ENCODE measurements around the gene PDK2.

Gene PDK2

DNA sequence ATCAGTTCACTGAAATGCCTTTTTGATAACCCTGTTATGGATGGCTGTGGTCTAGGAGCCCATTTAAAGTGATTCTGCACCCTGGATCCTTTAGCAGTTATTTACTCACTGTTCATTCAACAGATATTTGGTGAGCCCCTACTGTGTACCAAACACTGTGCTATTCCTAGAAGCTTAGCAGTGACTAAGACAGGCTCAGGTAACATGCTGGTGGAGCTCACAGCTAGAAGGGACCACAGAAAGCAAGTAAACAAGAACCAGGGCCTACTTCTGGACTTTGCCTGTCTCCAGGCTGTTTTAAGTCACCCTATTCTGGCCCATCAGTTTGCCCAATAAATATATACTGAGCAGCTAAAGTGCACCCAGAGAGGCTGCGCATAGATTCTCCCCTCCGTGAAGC is 28.2 kb upstream of the PDK2 start:
- Histone ChIP-seq H3K4me3 (ENCODE audit: low read depth in 1 of 2, low read length in 2 of 2) (no peak overlapping the region), H2AFZ (ENCODE audit: low read depth, low read length) (no peak overlapping the region), H3K79me2 (ENCODE audit: insufficient read depth, low read length) (no peaks in the 10 kb centered on the region), H3K9ac (ENCODE audit: low read depth, low read length) (no peak overlapping the region), H3K36me3 (ENCODE audit: insufficient read depth, low read length) (no peaks in the 10 kb centered on the region), H3K27ac (ENCODE audit: low read length) (no peak overlapping the region), H3K27me3 (ENCODE audit: insufficient read depth, low read length, poor library complexity) (peaks cover 15% of the 10 kb centered on the region), H4K20me1 (ENCODE audit: insufficient read depth, low read length) (peaks cover 4% of the 10 kb centered on the region), H3K4me1 (ENCODE audit: insufficient read depth, low read length) (no peaks in the 10 kb centered on the region), H3K4me2 (ENCODE audit: insufficient read depth, low read length) (no peak overlapping the region), H3K9me3 (ENCODE audit: insufficient read depth, low read length, severe bottlenecking) (no peaks in the 10 kb centered on the region)
- ATAC-seq (ENCODE audit: insufficient read depth, low read depth) (no peak), DNase-seq (no peak)
- TF ChIP-seq, protein P1, sequence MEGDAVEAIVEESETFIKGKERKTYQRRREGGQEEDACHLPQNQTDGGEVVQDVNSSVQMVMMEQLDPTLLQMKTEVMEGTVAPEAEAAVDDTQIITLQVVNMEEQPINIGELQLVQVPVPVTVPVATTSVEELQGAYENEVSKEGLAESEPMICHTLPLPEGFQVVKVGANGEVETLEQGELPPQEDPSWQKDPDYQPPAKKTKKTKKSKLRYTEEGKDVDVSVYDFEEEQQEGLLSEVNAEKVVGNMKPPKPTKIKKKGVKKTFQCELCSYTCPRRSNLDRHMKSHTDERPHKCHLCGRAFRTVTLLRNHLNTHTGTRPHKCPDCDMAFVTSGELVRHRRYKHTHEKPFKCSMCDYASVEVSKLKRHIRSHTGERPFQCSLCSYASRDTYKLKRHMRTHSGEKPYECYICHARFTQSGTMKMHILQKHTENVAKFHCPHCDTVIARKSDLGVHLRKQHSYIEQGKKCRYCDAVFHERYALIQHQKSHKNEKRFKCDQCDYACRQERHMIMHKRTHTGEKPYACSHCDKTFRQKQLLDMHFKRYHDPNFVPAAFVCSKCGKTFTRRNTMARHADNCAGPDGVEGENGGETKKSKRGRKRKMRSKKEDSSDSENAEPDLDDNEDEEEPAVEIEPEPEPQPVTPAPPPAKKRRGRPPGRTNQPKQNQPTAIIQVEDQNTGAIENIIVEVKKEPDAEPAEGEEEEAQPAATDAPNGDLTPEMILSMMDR (IDR thresholded peaks at IDR 0.05; ENCODE audit: borderline replicate concordance, extremely low read depth, low read length, poor library complexity, severe bottlenecking): no peak
- TF ChIP-seq EZH2 (IDR thresholded peaks at IDR 0.05; ENCODE audit: borderline replicate concordance, low read depth, low read length, severe bottlenecking): no peak

DNA sequence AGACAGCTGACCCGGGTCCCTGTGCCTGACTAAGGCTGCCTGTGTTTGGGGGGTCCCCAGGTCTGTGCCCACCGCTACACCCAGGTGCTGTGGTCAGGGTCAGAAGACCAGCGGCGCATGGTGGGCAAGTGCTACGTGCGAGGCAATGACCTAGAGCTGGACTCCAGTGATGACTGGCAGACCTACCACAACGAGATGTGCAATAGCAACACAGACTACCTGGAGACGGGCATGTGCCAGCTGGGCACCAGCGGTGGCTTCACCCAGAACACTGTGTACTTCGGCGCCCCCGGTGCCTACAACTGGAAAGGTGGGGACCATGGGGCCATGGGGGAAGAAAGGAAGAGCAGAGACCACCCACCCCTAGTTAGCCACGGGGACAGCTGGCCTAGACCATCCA is 27.2 kb upstream of the PDK2 start:
- Histone ChIP-seq H3K79me2 (ENCODE audit: insufficient read depth, low read length) (no peaks in the 10 kb centered on the region), H4K20me1 (ENCODE audit: insufficient read depth, low read length) (peaks cover 4% of the 10 kb centered on the region), H3K4me1 (ENCODE audit: insufficient read depth, low read length) (no peaks in the 10 kb centered on the region), H3K27ac (ENCODE audit: low read length) (no peak overlapping the region), H3K27me3 (ENCODE audit: insufficient read depth, low read length, poor library complexity) (peaks cover 14% of the 10 kb centered on the region), H3K4me2 (ENCODE audit: insufficient read depth, low read length) (no peak overlapping the region), H3K4me3 (ENCODE audit: low read depth in 1 of 2, low read length in 2 of 2) (no peak overlapping the region), H3K9me3 (ENCODE audit: insufficient read depth, low read length, severe bottlenecking) (no peaks in the 10 kb centered on the region), H3K36me3 (ENCODE audit: insufficient read depth, low read length) (no peaks in the 10 kb centered on the region), H3K9ac (ENCODE audit: low read depth, low read length) (no peak overlapping the region), H2AFZ (ENCODE audit: low read depth, low read length) (no peak overlapping the region)
- DNase-seq (no peak), ATAC-seq (ENCODE audit: insufficient read depth, low read depth) (no peak)
- TF ChIP-seq, protein P1 (IDR thresholded peaks at IDR 0.05; ENCODE audit: borderline replicate concordance, extremely low read depth, low read length, poor library complexity, severe bottlenecking): no peak
- TF ChIP-seq EZH2 (IDR thresholded peaks at IDR 0.05; ENCODE audit: borderline replicate concordance, low read depth, low read length, severe bottlenecking): no peak

DNA sequence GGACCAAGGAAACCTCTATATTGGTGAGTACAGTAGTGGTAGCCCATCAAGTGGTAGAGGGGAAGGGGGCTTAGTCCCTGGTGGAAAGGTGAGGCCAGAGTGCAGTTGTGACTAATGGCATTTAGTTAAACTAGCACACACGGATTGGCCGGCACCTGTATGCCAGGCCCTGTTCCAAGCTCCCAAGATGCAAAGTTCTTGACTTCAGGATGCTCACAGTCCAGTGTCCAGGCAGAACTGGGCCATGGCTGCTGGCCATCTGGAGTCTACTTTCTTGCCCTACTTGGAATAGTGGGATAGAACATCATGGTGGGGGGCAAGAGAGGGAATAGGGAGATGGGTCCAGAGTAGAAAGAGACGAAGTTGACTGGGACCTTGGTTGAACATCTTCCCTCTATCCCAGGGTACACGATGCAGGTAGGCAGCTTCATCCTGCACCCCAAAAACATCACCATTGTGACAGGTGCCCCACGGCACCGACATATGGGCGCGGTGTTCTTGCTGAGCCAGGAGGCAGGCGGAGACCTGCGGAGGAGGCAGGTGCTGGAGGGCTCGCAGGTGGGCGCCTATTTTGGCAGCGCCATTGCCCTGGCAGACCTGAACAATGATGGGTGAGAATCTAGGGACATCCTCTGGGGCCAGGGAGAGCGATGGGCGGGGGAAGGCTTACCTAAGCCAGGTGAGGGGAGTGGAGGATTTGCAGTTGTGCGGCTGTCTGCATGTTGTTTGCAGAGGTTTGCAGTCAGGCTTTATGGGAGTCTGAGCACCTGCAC is 24.1 kb upstream of the PDK2 start:
- H3K4me2 ChIP-seq (ENCODE audit: insufficient read depth, low read length): no peak overlapping the region
- no peak overlapping the region for H3K27ac ChIP-seq (ENCODE audit: low read length)
- ATAC-seq (ENCODE audit: insufficient read depth, low read depth): no peak
- no peak overlapping the region for H2AFZ ChIP-seq (ENCODE audit: low read depth, low read length)
- no peak overlapping the region for H3K4me3 ChIP-seq (ENCODE audit: low read depth in 1 of 2, low read length in 2 of 2)
- H3K27me3 ChIP-seq (ENCODE audit: insufficient read depth, low read length, poor library complexity): peaks cover 13% of the 10 kb centered on the region
- DNase-seq: no peak
- H3K4me1 ChIP-seq (ENCODE audit: insufficient read depth, low read length): no peaks in the 10 kb centered on the region
- H4K20me1 ChIP-seq (ENCODE audit: insufficient read depth, low read length): peaks cover 3% of the 10 kb centered on the region
- no peaks in the 10 kb centered on the region for H3K9me3 ChIP-seq (ENCODE audit: insufficient read depth, low read length, severe bottlenecking)
- H3K36me3 ChIP-seq (ENCODE audit: insufficient read depth, low read length): no peaks in the 10 kb centered on the region
- TF ChIP-seq EZH2 (IDR thresholded peaks at IDR 0.05; ENCODE audit: borderline replicate concordance, low read depth, low read length, severe bottlenecking): no peak
- TF ChIP-seq, protein P1 (IDR thresholded peaks at IDR 0.05; ENCODE audit: borderline replicate concordance, extremely low read depth, low read length, poor library complexity, severe bottlenecking): no peak
- no peak overlapping the region for H3K9ac ChIP-seq (ENCODE audit: low read depth, low read length)
- no peaks in the 10 kb centered on the region for H3K79me2 ChIP-seq (ENCODE audit: insufficient read depth, low read length)
